Gastrocnemius medialis (tissue), 4 donors: ENCODE data around the gene ATXN1.
"Not testable (repeated sequence)": the region's sequence is repeated elsewhere in the genome, so short reads cannot be mapped to it uniquely, and the experiment has no call there.

Experiments used
- CTCF ChIP-seq, 5 experiments: fragments of 450-650 bp in 3 of 5; fragments of 200-600 bp in 2 of 5; sonication (generic) in 2 of 5; IDR thresholded peaks in 4 of 5; conservative IDR thresholded peaks in 1 of 5; 1 replicate in 4 of 5; 2 replicates in 1 of 5; pipeline ENCODE4 v1.5.1; 2016 to 2019; ENCODE audit warnings: antibody characterized with exemption in 5 of 5, mild to moderate bottlenecking in 3 of 5, moderate library complexity in 3 of 5
- POLR2A ChIP-seq, 2 donors: fragments of 450-650 bp; IDR thresholded peaks; one replicate each; pipeline ENCODE4 v1.6.1; 2017; ENCODE audit warnings: antibody characterized with exemption in 2 of 2, mild to moderate bottlenecking in 2 of 2, moderate library complexity in 2 of 2

GRCh38 chr6:16263464-16264099, 497.7 kb downstream of the ATXN1 start:
- not testable (repeated sequence) for TF ChIP-seq CTCF (IDR thresholded peaks at IDR 0.05 in 4 of 5, conservative IDR thresholded peaks at IDR 0.05 in 1 of 5); POLR2A (IDR thresholded peaks at IDR 0.05)
